Prostate gland (tissue), 2 donors: ENCODE data around the gene PLXDC1.

Experiments
- CTCF ChIP-seq, 4 experiments: fragments of 200-600 bp in 2 of 4; fragments of 450-650 bp in 2 of 4; sonication (generic) in 2 of 4; IDR thresholded peaks; 1 replicate in 3 of 4; 2 replicates in 1 of 4; pipeline ENCODE4 v1.5.1; 2016 to 2019; ENCODE audit warnings: antibody characterized with exemption in 4 of 4, mild to moderate bottlenecking in 2 of 4, moderate library complexity in 2 of 4
- POLR2A ChIP-seq: fragments of 450-650 bp; IDR thresholded peaks from one replicate; pipeline ENCODE4 v1.6.1; 2016; ENCODE audit warnings: antibody characterized with exemption, mild to moderate bottlenecking

DNA sequence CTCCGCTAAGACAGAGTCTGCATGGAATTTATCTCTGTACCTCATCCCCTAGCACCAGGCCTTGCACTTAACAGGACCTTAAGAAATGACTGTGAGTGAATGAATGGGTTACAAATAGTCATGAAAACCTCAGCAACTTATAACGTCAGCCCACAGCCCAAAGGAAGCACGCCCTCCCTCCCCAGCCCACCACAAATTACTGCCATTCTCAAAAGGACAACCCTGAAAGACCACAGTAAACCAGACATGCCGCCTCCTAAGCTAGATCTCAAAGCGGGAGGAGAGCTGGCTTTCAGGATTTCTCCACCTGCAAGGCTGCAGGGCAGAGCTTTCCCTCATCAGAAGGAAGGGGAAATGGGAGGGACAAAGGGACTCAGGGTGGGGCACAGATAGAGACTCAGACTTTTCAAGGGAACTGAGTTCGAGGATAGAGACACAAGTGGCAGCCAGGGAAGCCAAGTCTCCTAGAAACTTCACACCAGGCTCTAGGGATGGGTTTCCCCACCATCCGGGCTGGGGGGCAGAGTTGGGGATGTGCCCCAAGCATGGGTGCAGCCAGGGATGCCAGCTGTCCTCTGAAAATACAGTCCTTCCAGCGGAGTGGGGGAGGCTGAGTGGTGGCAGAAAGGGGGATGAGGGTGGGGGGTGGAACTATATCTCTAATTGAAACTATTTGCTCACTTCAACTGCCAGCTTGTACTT, 56.7 kb downstream of the PLXDC1 start:
- TF ChIP-seq POLR2A (no peak), CTCF (IDR thresholded peaks at IDR 0.05) (no peak)
